ENCODE results near the gene TOR4A. TPM values are rescaled to one million over a fixed set of nuclear protein-coding genes. Genes with fewer than 3 reads are reported as not detected.

TOR4A gene
- total and polyA plus RNA-seq, 9 of the 15 experiments (the other 6 are each of a cell fraction or from before 2014, with no cell fraction given): 3.9 to 49.2 (median 8.8) TPM

- no peak for TF ChIP-seq ZNF407 (IDR thresholded peaks at IDR 0.05; ENCODE audit: low read depth)
- TF ChIP-seq MYNN (IDR thresholded peaks at IDR 0.05): peak; percentile 28; the same call in 1 of the 2 replicates
- no peak for TF ChIP-seq MYNN (CRISPR knock-in tag; IDR thresholded peaks at IDR 0.05)
- TF ChIP-seq NRF1 (conservative IDR thresholded peaks at IDR 0.05 in 1 of 2, IDR thresholded peaks at IDR 0.05 in 1 of 2): no peak; a peak in 1 of 4 replicates
- peak; percentile 82 for TF ChIP-seq TFAP4 (CRISPR knock-in tag; IDR thresholded peaks at IDR 0.05; ENCODE audit: borderline replicate concordance)
- TF ChIP-seq ZNF740 (CRISPR knock-in tag; IDR thresholded peaks at IDR 0.05): peak; percentile 43; the same call in 1 of the 2 replicates
- TF ChIP-seq ZNF740 (tag; IDR thresholded peaks at IDR 0.05): no peak
- peak; percentile 39 for TF ChIP-seq POLR2A (conservative IDR thresholded peaks at IDR 0.05)
- no peak for TF ChIP-seq ZC3H4 (CRISPR knock-in tag; IDR thresholded peaks at IDR 0.05; ENCODE audit: borderline replicate concordance)
- no peak for TF ChIP-seq BCL6 (CRISPR knock-in tag; IDR thresholded peaks at IDR 0.05)
- TF ChIP-seq ELF2 (CRISPR knock-in tag; IDR thresholded peaks at IDR 0.05): peak; percentile 41; the same call in 1 of the 2 replicates
- TF ChIP-seq CTBP1 (IDR thresholded peaks at IDR 0.05; ENCODE audit: borderline replicate concordance): peak; percentile 94
- TF ChIP-seq MYBL2 (IDR thresholded peaks at IDR 0.05; ENCODE audit: low read depth): no peak
- TF ChIP-seq MYBL2 (CRISPR knock-in tag; IDR thresholded peaks at IDR 0.05; ENCODE audit: borderline replicate concordance): 0 out of 2 replicates have a peak, but pooled peaks have one; percentile 30
These were observed 37.1 kb upstream of the TOR4A start (continued) for GRCh38 chr9:137240318-137240840.
